ENCODE results near the gene INPP5D.
"Not testable (repeated sequence)": the region's sequence is repeated elsewhere in the genome, so short reads cannot be mapped to it uniquely, and the experiment has no call there.

The INPP5D gene

GRCh38 chr2:233121856-233122255 is 61.7 kb downstream of the INPP5D start:
- no peak for DNase-seq

DNA sequence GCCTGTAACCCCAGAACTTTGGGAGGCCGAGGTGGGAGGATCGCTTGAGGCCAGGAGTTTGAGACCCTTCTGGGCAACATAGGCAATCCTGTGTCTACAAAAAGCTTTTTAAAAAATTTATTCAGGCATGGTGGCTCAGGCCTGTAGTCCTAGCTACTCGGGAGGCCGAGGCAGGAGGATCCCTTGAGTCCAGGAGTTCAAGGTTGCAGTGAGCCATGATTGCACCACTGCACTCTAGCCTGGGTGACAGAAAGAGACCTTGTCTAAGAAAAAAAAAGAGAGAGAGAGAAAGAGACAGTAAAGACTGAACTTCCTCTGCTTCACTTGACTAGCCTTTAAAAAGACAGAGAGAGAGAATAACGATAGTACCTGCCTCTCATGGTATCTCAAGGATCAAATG is 62.4 kb downstream of the INPP5D start:
- DNase-seq = no peak

- DNase-seq = not testable (repeated sequence)
Observed at GRCh38 chr2:233123576-233123975, 63.4 kb downstream of the INPP5D start.

- DNase-seq = no peak
Observed at GRCh38 chr2:233124421-233125080, 64.4 kb downstream of the INPP5D start.

DNA sequence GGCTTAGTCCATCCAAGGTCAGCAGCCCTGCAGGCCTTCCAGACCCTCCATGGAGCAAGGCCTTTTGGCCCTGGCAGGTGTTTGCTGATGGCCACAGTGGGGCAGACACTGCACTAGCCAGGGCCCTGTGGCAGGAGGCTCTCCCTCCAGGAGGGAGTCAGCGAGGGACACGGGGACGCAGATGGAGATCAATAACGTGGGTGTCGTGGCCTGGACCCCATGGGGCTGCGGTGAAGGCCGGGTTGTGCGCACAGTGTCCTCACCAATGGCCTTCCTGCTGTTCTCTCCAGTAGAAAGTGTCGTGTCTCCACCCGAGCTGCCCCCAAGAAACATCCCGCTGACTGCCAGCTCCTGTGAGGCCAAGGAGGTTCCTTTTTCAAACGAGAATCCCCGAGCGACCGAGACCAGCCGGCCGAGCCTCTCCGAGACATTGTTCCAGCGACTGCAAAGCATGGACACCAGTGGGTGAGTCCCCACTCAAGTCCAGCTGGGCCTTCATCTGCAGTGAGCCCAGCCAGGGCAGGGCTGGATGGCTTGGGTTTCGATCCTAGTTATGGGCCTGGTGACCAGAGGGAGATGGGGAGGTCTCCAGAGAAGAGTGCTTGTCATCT is 65.4 kb downstream of the INPP5D start:
- no peak for DNase-seq

DNA sequence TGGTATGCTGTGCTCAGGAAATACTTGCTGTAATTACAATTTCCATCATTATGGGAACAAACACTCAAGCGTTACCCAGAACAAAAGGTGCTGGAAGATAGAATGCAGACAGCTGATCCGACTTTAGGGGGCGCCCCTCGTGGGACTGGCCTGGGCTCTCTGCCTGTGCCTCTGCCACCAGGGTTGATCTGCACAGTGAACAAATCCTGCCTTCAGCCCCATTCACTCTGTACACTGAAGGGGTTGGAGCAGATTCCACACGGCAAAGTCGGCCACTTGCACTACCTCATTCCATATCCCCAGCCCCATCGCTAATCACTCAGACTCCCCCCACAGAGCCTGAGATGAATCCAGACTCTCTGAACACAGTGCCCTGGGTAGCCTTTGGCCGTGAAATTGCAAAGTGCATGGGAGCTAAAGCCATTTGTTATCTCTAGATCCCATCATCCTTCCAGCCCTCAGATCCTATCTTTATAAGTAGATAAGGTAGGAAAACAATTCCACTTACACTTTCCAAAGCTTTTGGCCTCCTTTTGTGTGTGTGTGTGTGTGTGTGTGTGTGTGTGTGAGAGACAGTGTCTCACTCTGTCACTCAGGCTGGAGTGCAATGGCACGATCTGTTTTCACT is 69.3 kb downstream of the INPP5D start:
- DNase-seq = no peak

DNA sequence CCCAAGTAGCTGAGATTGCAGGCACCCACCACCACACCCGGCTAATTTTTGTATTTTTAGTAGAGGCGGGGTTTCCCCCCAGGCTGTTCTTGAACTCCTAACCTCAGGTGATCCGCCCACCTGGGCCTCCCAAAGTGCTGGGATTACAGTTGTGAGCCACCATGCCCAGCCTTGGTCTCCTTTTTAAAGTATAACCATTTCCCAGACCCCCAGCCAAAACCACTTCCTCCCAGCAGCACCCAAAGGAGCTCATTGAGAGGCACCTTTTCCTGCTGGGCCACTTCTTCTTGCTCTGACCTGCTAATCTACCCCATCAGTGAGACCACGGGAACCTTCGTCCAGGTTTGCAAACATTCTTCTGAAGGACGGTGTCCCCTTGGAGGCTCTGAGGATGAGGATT is 69.9 kb downstream of the INPP5D start:
- no peak for DNase-seq

DNA sequence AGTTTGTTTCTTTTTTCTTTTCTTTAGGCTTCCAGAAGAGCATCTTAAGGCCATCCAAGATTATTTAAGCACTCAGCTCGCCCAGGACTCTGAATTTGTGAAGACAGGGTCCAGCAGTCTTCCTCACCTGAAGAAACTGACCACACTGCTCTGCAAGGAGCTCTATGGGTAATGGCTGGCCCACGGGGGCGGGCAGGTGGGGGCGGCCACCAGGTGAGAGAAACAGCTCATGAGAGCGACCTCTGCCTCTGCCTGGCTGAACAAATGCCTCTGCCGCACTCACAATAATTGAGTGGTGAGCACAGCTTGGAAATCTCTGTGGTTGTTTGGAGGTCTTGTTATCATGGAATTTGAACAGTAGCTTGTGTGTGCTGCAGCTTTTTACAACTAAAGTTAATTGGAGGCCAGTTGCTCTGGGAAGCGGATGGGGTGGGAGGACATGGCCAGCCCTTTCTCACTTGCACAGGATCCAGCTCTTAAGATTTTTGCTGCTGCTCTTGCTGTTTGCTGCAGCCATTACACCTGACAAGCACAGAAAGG is 70.4 kb downstream of the INPP5D start:
- no peak for DNase-seq

GRCh38 chr2:233131936-233132720 is 72.0 kb downstream of the INPP5D start:
- no peak for DNase-seq

DNA sequence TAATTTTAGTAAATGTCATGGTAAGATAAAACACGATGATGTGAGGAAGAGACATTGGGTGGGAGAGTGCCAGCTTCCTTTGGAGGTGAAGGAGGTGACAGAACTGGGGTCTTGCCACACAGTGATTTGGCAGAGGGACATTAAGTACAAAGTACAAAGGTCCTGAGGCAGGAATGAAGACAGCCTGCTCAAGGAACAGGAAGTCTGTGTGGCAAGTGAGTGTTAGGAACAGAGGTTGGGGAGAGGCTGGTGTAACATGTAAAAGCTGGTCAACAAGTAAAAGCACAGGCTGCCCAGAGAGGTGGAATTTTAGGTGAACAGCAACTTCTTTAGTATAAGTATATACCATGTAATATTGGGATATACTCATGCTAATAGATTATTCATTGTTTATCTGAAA is 73.1 kb downstream of the INPP5D start:
- DNase-seq = no peak

GRCh38 chr2:233135421-233135820 is 75.3 kb downstream of the INPP5D start:
- no peak for DNase-seq

GRCh38 chr2:233137040-233137439 is 76.9 kb downstream of the INPP5D start:
- DNase-seq = no peak

DNA sequence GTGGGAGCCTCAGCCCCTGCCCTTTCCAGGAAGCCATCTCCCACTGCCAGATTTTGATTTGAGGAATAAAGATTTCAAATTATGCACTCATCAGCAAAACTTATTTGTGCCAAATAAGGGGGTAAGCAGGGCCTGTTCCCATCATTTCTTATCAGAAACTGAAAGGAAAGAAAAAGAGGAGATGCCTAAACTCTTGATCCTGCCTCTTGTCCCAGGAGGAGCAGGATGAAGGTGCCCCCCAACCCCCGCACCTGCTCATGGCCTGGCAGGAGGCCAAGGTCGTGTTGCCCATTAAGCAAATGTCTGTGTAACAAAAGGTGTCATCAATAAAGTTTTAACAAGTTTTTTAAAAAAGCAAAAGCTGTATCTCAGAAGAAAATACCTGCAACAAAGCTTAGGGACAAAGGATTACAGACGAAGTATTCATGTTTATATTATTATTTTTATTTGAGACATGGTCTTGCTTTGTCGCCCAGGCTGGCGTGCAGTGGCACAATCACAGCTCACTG is 80.0 kb downstream of the INPP5D start:
- no peak for DNase-seq

- DNase-seq = no peak
Observed at GRCh38 chr2:233140978-233141377, 80.8 kb downstream of the INPP5D start.

DNA sequence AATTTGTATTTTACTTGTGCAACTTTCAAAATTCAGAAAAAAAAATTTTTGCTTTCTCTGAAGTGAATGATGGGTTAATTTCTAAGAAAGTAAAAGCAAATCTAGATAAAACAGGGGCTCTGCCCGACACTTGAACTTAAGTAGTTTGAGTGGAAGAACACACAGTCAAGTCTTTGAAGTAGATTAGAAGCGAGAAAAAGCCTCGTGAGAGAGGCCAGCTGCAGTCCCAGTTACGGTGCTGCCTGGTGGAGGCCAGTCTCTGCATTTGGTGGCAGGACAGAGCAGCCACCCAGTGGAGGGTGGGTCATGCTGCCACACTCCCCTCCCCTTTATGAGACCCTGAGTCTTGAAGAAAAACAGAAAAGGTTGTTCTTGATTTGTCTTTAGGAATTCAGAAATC is 81.8 kb downstream of the INPP5D start:
- DNase-seq = no peak

GRCh38 chr2:233142355-233142897 is 82.3 kb downstream of the INPP5D start:
- no peak for DNase-seq

GRCh38 chr2:233143700-233144331 is 83.7 kb downstream of the INPP5D start:
- no peak for DNase-seq

DNA sequence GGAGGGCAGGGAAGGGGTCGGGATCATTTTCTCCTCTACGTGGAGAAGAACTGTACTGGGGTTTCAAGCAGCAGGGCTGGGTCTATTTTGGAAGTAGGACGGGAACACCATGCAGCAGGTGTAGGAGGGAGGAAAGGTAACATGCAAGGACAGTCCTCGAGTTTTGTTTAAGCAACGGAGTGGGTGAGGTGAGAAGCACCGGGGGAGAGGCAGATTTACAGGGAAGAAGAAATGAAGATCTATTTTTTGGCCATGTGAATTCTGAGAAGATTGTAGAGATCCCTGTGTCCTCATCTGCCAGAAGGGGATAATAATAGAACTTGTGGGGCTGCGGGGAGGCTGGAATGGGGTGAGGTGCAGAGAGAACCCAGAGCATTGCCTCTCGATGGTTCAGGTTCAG is 85.6 kb downstream of the INPP5D start:
- DNase-seq = no peak

DNA sequence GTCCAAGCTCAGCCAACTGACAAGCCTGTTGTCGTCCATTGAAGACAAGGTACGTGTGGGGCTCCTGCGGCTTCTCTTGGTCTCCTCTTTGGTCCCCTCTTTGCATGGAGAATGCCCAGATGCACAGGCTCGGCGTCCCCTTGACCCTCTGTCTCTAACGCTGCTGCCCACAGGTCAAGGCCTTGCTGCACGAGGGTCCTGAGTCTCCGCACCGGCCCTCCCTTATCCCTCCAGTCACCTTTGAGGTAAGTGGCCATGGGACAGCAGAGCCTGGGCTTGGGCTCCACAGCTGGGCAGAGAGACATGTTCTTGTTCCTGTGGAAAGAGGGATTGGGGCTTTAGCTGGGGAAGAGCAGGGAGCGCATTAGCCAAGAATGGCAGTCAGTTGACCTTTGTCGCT is 86.1 kb downstream of the INPP5D start:
- DNase-seq = no peak

DNA sequence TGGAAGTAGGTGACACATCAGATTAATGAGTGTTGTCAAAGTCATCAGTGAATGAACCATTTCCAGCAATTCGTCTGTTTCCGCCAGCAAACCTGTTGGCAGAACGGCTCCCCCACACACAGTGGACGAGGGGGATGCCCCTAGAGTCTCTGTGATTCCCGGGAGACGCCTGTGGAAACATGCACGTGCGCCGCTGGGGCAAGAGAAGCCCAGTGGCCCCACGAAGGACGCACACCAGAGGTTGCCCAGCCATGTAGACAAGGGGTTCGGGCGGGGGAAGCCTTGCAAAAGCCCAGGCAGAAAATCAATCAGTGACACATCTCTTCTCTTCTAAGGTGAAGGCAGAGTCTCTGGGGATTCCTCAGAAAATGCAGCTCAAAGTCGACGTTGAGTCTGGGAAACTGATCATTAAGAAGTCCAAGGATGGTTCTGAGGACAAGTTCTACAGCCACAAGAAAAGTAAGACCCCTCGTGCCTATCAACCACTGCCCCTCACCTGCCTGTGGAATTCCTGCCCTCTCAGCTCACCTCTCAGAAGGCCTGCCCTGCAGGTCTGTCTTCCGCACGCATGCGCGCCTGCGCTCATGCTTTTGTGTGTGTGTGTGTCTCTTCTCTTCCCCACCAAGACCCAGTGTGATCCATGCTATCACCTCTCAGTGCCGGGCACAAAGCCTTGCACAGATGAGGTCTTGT is 87.1 kb downstream of the INPP5D start:
- DNase-seq = no peak

DNA sequence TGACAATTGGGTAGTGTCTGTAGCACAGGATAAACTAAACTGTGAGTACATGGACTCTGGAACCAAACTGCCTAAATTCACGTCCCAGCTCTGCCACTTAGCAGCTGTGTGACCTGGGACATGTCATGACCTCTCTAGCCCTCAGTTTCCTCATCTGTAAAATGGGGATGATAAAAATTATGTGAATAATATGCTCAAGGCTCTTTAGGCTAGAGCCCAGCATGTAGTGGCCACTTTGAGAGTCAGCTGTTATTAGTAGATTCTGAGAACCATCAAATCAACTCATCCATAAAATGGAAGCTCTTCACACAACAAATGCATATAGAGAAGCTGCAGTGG is 87.7 kb downstream of the INPP5D start:
- no peak for DNase-seq

DNA sequence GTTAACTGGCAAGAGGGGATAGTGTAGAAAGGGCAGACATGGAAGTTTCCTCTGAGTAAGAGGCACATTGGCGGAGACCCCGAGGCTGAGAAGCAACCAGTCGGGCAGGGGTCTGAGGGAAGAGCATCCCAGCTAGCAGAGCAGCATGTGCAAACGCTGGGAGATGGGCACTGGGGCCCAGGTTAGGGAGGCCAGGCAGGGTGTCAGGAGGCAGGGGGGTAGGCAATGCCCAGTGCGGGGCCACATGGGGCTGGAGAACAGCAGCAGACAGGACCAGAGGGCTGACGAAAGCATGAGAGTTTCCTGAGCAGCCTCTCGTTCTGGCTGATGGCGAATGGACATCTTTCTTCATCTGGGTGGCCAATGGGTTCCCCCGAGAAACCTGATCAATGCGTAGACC is 88.2 kb downstream of the INPP5D start:
- no peak for DNase-seq
